Colon (tissue), 2 donors: ENCODE results near the gene SCMH1.

Experiments
- FAIRE-seq: peaks from 2 replicates; lab custom pipeline; 2012; peaks lifted over from hg19 to GRCh38; lab: Jason Lieb, UNC
- donor health status: control.
- donor health status: control.

Gene SCMH1

DNA sequence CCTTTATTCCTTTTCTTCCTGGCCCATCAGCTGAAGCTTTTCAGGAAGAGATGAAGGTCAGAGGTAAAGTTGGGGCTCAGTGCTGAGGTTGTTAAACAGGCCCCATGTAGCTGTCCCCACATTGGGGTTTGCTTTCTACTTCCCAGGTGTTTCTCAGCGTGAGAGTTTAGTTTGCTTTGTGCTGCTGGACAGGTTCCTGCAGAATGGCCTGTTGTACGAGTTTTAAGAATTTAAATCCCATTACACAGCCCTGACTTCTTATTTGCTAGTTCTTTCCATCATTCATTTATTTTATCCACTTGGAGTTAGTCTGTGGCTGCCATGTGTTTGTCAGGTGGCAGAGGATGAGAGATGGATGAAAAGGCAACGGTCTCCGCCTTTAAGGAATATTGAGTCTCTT lies 243.4 kb downstream of the SCMH1 start:
- no peak for FAIRE-seq

DNA sequence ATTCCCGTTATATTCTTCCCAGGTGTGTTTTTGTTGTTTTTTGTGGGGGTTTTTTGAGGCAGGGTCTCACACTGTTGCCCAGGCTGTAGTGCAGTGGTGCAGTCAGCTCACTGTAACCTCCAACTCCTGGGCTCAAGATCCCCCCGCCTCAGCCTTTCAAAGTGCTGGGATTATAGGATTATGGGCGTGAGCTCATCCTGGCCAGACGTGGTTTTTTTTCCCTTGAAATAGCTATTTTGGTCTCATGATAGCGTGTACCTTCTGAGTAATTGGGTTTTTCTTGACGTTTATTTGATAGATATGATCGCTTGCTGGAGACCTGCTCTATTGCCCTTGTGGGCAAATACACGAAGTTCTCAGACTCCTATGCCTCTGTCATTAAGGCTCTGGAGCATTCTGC lies 245.0 kb downstream of the SCMH1 start:
- FAIRE-seq: no peak

DNA sequence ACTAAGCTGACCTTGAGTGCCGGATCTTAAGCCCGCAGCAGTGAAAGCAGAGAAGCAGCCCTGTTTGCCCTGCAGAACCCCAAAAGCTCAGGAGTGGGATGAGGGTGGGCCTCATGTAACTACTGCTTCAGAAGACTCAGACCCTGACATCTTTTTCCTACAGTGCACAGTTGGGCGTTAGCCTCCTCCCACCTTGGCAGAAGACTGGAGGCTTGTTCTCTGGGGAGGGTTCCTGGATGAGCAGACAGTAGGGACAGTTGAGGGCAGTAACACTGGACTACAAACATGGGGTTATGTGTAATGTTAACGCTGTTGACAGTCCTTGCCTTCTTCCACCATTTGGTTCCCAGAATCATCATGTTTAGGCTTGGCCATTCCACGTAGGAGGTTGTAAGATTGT lies 253.0 kb downstream of the SCMH1 start:
- FAIRE-seq: no peak

GRCh38 chr1:40988280-40988679 lies 253.8 kb downstream of the SCMH1 start:
- no peak for FAIRE-seq

DNA sequence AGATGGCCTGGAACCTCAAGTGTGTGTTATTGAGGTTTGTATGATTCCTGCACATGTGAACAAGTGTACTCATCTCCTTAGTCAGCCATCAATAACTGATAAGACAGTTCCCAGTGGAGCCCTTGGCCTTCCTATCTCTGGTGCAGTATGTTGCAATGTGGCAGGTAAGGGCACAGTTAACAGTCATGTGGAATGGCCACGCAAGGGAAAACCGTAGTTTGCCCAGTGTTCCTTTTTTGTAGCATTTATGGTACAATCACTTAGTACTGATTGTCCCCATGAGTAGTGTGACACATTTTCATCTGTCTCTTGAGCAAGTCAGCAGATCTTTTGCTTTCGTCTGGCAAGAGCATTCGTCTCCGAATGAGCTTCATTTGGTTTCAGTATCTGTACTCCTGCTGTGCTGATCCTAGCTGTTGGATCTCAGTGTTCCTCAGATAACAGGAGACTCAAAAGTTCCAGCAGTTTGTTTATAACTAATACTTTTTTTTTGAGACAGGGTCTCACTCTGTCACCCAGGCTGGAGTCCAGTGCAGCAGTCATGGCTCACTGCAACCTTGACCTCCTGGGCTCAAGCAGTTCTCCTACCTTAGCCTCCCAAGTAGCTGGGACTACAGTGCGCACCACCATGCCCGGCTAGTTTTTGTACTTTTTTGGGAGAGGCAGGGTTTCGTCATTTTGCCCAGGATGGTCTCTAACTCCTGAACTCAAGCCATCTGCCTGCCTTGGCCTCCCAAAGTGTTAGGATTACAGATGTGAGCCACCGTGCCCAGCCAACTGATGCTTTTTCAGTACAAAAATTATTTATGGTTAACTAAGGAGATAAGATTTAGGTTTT lies 254.4 kb downstream of the SCMH1 start:
- FAIRE-seq: no peak

DNA sequence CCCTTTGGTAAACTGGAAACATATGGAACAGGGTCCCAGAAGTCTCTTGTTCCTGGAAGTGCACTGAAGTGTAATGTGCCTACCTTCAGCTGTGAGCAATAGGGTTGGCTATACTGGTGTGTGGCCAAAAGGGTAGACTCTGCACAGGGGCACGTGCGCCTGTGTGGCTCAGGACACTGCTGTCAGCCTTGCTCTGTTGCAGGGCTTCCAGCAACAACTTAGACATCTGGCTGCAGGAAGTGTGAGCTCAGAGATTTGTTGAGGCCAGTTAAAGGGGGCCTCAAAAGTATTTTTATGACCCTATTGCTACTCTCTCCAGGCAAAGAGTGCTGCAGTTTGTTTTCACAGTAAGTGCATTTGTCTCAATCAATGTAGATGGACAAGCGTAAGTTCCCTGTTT lies 255.2 kb downstream of the SCMH1 start:
- FAIRE-seq: no peak

GRCh38 chr1:40986328-40986783 lies 255.8 kb downstream of the SCMH1 start:
- no peak for FAIRE-seq

DNA sequence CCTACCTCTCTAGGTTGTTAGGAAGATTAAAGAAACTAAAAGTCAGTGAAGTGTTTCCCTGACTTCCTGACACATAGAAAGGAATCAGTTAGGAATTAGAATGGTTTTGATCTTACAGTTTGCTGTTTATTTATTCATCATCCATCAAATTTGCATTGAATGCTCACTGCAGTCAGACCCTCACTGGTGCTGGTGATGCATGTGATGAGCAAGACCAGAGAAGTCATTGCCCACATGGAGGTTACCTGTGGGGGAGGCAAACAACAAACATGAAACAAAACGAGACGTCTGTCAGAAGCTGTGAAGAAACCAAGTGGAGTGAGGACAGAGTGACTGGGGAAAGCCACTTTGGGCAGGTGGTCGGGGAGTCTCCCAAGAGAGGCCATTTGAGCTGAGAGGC lies 256.2 kb downstream of the SCMH1 start:
- no peak for FAIRE-seq

GRCh38 chr1:40985161-40985560 lies 256.9 kb downstream of the SCMH1 start:
- no peak for FAIRE-seq

- no peak for FAIRE-seq
These were observed 257.6 kb downstream of the SCMH1 start for GRCh38 chr1:40984531-40984930.

- no peak for FAIRE-seq
These were observed 258.0 kb downstream of the SCMH1 start for GRCh38 chr1:40984066-40984465.

GRCh38 chr1:40983286-40983685 lies 258.8 kb downstream of the SCMH1 start:
- no peak for FAIRE-seq

GRCh38 chr1:40982721-40983120 lies 259.4 kb downstream of the SCMH1 start:
- FAIRE-seq: no peak

- no peak for FAIRE-seq
These were observed 260.2 kb downstream of the SCMH1 start for GRCh38 chr1:40981691-40982448.

DNA sequence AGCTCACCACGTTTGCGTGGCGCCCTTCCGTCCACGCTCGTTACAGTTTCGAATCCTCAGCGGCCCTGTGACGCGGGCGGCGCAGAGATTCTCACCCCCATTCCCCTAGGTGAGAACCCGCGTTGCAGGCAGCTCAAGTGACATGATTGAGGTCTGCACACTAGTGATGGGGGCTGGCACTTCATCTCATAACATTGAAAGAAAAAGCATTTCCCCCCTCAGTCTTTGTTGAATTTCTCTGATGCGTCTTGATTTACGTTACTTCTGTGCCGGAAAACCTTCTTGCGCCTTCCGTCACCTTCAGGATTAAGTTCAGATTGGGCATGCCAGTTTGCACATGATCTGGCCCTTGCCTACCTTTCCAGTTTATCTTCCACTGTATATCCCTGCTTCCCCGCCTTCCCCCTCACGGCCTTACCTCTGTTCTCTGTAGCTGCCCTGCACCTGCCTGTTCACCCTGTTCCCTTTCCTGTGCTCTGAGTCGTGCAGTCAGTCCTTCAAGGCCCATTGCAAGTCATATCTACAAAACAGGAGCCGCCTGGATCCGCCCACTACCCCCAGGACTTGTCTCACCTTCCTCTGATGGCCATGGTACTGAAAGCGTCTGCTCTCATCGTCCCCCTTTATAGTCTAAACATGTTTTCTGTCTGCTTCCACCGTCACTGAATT lies 261.5 kb downstream of the SCMH1 start:
- no peak for FAIRE-seq

DNA sequence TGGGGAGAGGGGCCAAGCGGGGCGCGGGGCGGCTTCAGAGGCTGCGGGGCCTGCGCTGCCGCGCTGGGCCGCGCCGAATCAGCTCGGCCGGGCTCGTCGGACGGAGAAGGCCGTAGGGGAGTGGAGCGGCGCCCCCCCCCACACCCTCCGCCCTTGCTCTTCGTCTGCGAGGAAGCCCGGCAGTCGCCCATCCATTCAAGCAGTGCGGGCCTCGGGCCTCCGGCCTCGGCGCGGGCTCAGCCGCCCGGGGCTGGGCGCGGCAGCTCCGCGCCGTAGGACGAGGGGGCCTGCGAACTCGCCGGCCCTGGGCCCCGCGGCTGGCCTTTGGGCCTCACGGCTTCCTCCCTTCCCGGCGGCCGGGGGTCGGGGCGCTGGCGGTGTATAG lies 262.0 kb downstream of the SCMH1 start:
- FAIRE-seq: no peak

DNA sequence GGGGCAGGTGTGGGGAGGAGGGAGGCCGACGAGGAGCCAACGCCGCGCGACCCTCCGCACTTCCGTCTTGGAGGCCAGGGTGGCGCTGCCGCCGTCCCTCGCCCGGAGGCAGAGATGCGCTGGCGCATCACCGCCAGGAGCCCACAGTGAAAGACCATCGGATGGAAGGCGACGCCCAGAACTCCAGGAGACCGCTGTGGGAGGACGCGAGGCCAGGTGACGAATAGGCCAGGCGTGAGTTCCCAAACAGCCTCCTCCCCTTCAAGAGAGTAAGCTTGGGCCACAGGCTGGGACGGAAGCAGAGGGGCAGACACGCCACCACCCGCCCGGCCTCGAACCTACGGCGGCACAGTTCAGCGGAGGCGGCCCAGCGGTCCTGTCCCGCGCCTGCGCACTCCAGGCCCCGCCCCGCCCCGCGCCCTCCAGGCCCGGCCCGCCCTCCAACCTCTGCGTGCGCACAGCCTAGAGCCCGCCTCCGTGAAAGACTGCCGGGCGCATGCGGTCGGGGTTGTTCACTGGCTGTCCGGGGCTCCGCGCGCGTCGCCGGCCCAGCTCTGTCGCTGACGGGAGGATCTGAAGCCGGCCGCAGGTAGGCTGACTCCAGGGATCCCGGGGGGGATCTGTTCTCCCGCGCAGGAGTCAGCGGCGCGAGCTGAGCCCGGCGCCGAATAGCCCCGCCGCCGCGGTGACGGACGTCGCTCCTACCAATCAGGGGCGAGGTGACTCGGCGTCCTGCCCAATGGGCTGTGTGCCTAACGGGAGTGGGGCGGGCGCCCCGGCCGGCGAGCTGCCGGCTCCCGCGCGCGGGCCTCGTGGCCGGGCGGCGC lies 262.7 kb downstream of the SCMH1 start, which contains the start of gene CTPS1:
CTPS1 (plus strand) TSS at position 456 of the 827 bp plus-strand sequence. CDS start 3,595 bp downstream, outside the sequence.
- FAIRE-seq: no peak

GRCh38 chr1:40978886-40979240 lies 263.2 kb downstream of the SCMH1 start:
- FAIRE-seq: no peak

DNA sequence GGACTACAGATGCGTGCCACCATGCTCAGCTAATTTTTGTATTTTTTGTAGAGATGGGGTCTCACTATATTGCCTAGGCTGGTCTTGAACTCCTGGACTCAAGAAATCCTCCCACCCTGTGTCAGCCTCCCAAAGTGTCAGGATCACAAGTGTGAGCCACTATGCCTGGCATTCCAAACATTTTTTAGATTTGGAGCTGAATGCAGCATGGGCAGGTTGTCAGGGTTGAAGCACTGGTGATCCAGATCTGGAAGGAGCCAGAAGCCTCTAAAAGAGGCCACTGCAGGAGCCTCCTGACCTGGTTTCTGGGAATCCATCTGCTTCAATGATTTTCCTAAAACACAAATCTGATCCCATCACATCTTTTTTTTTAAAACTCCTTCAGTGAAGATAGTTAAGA lies 264.4 kb downstream of the SCMH1 start:
- no peak for FAIRE-seq
